ENCODE results near the gene RPP38. TPM values are rescaled to one million over a fixed set of nuclear protein-coding genes. Genes with fewer than 3 reads are reported as not detected.

RPP38 gene
- total RNA-seq, 1 donor from 2014 or later: 11.6 TPM

DNA sequence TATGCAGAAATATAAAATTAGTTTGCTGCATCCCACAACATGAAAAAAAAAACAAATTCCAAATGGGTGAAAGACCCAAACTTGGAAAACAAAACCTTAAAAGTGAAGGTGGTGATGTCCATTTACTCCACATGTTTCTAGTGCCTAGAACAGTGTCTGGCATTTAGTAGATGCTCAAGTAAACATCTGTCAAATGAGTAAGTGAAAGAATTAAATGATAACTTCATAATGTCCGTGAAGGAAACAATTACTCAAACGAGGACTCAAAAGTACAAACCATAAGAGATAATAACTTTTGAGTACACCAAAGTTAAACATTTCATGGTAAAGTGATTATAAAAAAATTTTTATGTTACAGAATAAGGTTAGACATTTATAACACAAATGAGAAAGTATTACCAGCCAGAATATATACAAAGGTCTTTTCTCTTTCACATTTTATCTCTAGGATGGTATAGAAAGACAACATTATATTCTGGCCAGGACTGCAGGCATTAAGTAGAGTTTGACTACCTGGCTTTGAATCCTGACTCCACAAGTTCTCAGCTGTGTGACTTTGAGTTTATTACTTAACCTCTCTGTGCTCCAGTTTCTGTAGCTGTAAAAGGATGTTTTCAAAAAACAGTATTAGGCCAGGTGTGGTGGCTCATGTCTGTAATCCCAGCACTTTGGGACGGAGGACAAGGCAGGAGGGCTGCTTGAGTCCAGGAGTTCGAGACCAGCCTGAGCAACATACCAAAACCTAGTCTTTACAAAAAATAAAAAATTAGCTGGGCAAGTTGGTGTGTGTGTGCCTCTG lies 50.6 kb downstream of the RPP38 start:
- TF ChIP-seq, protein P1, sequence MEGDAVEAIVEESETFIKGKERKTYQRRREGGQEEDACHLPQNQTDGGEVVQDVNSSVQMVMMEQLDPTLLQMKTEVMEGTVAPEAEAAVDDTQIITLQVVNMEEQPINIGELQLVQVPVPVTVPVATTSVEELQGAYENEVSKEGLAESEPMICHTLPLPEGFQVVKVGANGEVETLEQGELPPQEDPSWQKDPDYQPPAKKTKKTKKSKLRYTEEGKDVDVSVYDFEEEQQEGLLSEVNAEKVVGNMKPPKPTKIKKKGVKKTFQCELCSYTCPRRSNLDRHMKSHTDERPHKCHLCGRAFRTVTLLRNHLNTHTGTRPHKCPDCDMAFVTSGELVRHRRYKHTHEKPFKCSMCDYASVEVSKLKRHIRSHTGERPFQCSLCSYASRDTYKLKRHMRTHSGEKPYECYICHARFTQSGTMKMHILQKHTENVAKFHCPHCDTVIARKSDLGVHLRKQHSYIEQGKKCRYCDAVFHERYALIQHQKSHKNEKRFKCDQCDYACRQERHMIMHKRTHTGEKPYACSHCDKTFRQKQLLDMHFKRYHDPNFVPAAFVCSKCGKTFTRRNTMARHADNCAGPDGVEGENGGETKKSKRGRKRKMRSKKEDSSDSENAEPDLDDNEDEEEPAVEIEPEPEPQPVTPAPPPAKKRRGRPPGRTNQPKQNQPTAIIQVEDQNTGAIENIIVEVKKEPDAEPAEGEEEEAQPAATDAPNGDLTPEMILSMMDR (IDR thresholded peaks at IDR 0.05; ENCODE audit: partially characterized antibody, unreplicated experiment): no peak
- Mint-ChIP-seq H3K27me3 (ENCODE audit: unreplicated experiment) (peaks cover 8% of the 10 kb centered on the region), H3K4me3 (ENCODE audit: unreplicated experiment) (no peak overlapping the region), H3K9me3 (ENCODE audit: unreplicated experiment) (no peaks in the 10 kb centered on the region), H3K4me1 (ENCODE audit: low read depth, unreplicated experiment) (peaks cover 17% of the 10 kb centered on the region), H3K27ac (ENCODE audit: unreplicated experiment) (no peak overlapping the region), H3K36me3 (ENCODE audit: unreplicated experiment) (no peaks in the 10 kb centered on the region)
- DNase-seq: no peak

- Mint-ChIP-seq H3K27me3 (ENCODE audit: unreplicated experiment) (peaks cover 8% of the 10 kb centered on the region), H3K4me1 (ENCODE audit: low read depth, unreplicated experiment) (peaks cover 17% of the 10 kb centered on the region), H3K36me3 (ENCODE audit: unreplicated experiment) (no peaks in the 10 kb centered on the region), H3K9me3 (ENCODE audit: unreplicated experiment) (no peaks in the 10 kb centered on the region), H3K27ac (ENCODE audit: unreplicated experiment) (no peak overlapping the region), H3K4me3 (ENCODE audit: unreplicated experiment) (no peak overlapping the region)
- TF ChIP-seq, protein P1 (IDR thresholded peaks at IDR 0.05; ENCODE audit: partially characterized antibody, unreplicated experiment): no peak
- DNase-seq: no peak
Observed at GRCh38 chr10:15149042-15149771, 52.1 kb downstream of the RPP38 start.

- H3K4me3 Mint-ChIP-seq (ENCODE audit: unreplicated experiment): no peak overlapping the region
- H3K27me3 Mint-ChIP-seq (ENCODE audit: unreplicated experiment): peaks cover 2% of the 10 kb centered on the region
- TF ChIP-seq, protein P1 (IDR thresholded peaks at IDR 0.05; ENCODE audit: partially characterized antibody, unreplicated experiment): no peak
- no peaks in the 10 kb centered on the region for H3K9me3 Mint-ChIP-seq (ENCODE audit: unreplicated experiment)
- H3K27ac Mint-ChIP-seq (ENCODE audit: unreplicated experiment): no peak overlapping the region
- no peak for DNase-seq
- H3K4me1 Mint-ChIP-seq (ENCODE audit: low read depth, unreplicated experiment): peaks cover 10% of the 10 kb centered on the region
- H3K36me3 Mint-ChIP-seq (ENCODE audit: unreplicated experiment): no peaks in the 10 kb centered on the region
Observed at GRCh38 chr10:15150563-15150962, 53.4 kb downstream of the RPP38 start.

DNA sequence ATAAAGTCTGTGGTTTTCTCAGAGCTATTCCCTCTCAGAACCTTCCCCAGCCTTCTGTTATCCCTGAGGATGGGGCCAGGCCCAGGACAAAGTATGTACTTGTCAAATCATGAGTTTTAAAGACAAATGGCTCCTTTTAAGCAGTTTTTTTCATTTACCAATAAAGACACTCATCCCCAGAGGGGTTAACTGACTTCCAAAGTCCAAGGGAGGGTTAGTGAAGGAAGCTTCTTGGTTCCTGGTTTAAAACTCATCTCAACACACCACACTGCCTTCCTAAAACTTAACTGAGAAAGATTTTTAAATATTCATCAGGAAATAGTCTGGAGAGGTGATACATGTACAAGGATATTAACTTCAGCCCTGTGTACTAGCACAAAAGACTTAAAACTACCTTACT lies 55.4 kb downstream of the RPP38 start:
- TF ChIP-seq, protein P1 (IDR thresholded peaks at IDR 0.05; ENCODE audit: partially characterized antibody, unreplicated experiment): no peak
- DNase-seq: no peak
- Mint-ChIP-seq H3K4me3 (ENCODE audit: unreplicated experiment) (no peak overlapping the region), H3K9me3 (ENCODE audit: unreplicated experiment) (no peaks in the 10 kb centered on the region), H3K27ac (ENCODE audit: unreplicated experiment) (no peak overlapping the region), H3K36me3 (ENCODE audit: unreplicated experiment) (no peaks in the 10 kb centered on the region), H3K4me1 (ENCODE audit: low read depth, unreplicated experiment) (peaks cover 4% of the 10 kb centered on the region), H3K27me3 (ENCODE audit: unreplicated experiment) (no peaks in the 10 kb centered on the region)

Other genes with a start within 250 kb of the RPP38 start
- gene SUV39H2, start 218.5 kb upstream of the RPP38 start, total RNA-seq (ENCODE audit: unreplicated experiment): 15.1 TPM
- 8.5 TPM for gene DCLRE1C, start 143.3 kb upstream of the RPP38 start, total RNA-seq (ENCODE audit: unreplicated experiment)
- gene MEIG1, start 138.0 kb upstream of the RPP38 start, total RNA-seq (ENCODE audit: unreplicated experiment): not detected
- not detected for gene OLAH, start 53.4 kb upstream of the RPP38 start, total RNA-seq (ENCODE audit: unreplicated experiment)
- gene ACBD7, start 8.6 kb upstream of the RPP38 start, total RNA-seq (ENCODE audit: unreplicated experiment): 1.5 TPM
- gene NMT2, start 71.3 kb downstream of the RPP38 start, total RNA-seq (ENCODE audit: unreplicated experiment): 33.4 TPM

All from glutamatergic neuron (in vitro differentiated cells).